CD4-positive, alpha-beta memory T cell (primary cell): ENCODE results near the gene RAB14. TPM values are rescaled to one million over a fixed set of nuclear protein-coding genes. Genes with fewer than 3 reads are reported as not detected.

Experiments used
- CTCF ChIA-PET: fragments of 350-600 bp; sonication (Branson Sonifier 250); formaldehyde crosslinking; loops from one replicate; lab custom pipeline; 2021; ENCODE audit warnings: inconsistent platforms; ENCODE audit not compliant: partially characterized antibody; lab: Charles Lee
- POLR2A ChIA-PET: fragments of 350-600 bp; sonication (Branson Sonifier 250); formaldehyde crosslinking; loops from one replicate; lab custom pipeline; 2021; ENCODE audit not compliant: partially characterized antibody; lab: Charles Lee
- DNase-seq, 5 donors: peaks; one replicate each; pipeline versions ENCODE4 v3.0.0 to v3.0.0-alpha.2; 2020 to 2022; ENCODE audit warnings: mixed read lengths in 1 of 5
- H3K27ac ChIP-seq: one replicate; pipeline ENCODE4 v1.7.0; 2013; ENCODE audit warnings: low read depth, low read length
- H3K27me3 ChIP-seq: 2 replicates; pipeline ENCODE4 v1.7.0; 2013; ENCODE audit warnings: mild to moderate bottlenecking, low read length, moderate library complexity; ENCODE audit not compliant: insufficient read depth
- H3K36me3 ChIP-seq: 2 replicates; pipeline ENCODE4 v1.7.0; 2013; ENCODE audit warnings: mild to moderate bottlenecking, low read length, moderate library complexity; ENCODE audit not compliant: insufficient read depth
- H3K4me1 ChIP-seq: 2 replicates; pipeline ENCODE4 v1.7.0; 2013; ENCODE audit warnings: mild to moderate bottlenecking, low read length, moderate library complexity; ENCODE audit not compliant: insufficient read depth
- H3K4me3 ChIP-seq, 2 donors: one replicate each; pipeline ENCODE4 v1.7.0; 2013; ENCODE audit warnings: low read length in 2 of 2, mild to moderate bottlenecking in 1 of 2
- H3K9me3 ChIP-seq, 2 donors: one replicate each; pipeline ENCODE4 v1.7.0; 2013; ENCODE audit warnings: low read length in 2 of 2, control low read depth in 1 of 2; ENCODE audit not compliant: control insufficient read depth in 1 of 2
- H3K27ac Mint-ChIP-seq, 7 donors: one replicate each; pipeline ENCODE4 v1.8.0; 2020 to 2021; ENCODE audit warnings: mixed read lengths in 7 of 7, mild to moderate bottlenecking in 6 of 7, inconsistent platforms in 3 of 7, moderate library complexity in 3 of 7
- H3K27me3 Mint-ChIP-seq, 2 donors: one replicate each; pipeline ENCODE4 v1.8.0; 2020 to 2021; ENCODE audit warnings: mixed read lengths in 2 of 2
- H3K36me3 Mint-ChIP-seq, 2 donors: one replicate each; pipeline ENCODE4 v1.8.0; 2020 to 2021; ENCODE audit warnings: mixed read lengths in 2 of 2, inconsistent platforms in 1 of 2, mild to moderate bottlenecking in 1 of 2
- H3K4me1 Mint-ChIP-seq, 4 donors: one replicate each; pipeline ENCODE4 v1.8.0; 2020 to 2021; ENCODE audit warnings: mixed read lengths in 4 of 4, mild to moderate bottlenecking in 1 of 4
- H3K4me3 Mint-ChIP-seq, 8 donors: one replicate each; pipeline ENCODE4 v1.8.0; 2020 to 2021; ENCODE audit warnings: mixed read lengths in 8 of 8, mild to moderate bottlenecking in 7 of 8, moderate library complexity in 6 of 8, inconsistent platforms in 3 of 8
- H3K9me3 Mint-ChIP-seq, 8 donors: one replicate each; pipeline ENCODE4 v1.8.0; 2020 to 2021; ENCODE audit warnings: mixed read lengths in 8 of 8, mild to moderate bottlenecking in 5 of 8, inconsistent platforms in 3 of 8, moderate library complexity in 1 of 8
- intact Hi-C: fragments of 100-400 bp; cut with micrococcal nuclease; formaldehyde crosslinking; loops from one replicate; pipeline ENCODE4 v1.15.1; 2023
- polyA plus RNA-seq, 2 donors: library from polyadenylated mRNA; unstranded; fragments of 300-500 nt; fragmentation: Illumina TruSeq; gene quantifications; one replicate each; pipeline ENCODE4 v1.2.3, GENCODE V29; 2021
- total RNA-seq, 2 experiments: library from RNA; stranded (reverse); gene quantifications; one replicate each; pipeline ENCODE4 v1.2.3, GENCODE V29; 2021

Gene RAB14
- total and polyA plus RNA-seq, 4 experiments from 2014 or later: 34.8 to 68.1 (median 59.8) TPM

DNA sequence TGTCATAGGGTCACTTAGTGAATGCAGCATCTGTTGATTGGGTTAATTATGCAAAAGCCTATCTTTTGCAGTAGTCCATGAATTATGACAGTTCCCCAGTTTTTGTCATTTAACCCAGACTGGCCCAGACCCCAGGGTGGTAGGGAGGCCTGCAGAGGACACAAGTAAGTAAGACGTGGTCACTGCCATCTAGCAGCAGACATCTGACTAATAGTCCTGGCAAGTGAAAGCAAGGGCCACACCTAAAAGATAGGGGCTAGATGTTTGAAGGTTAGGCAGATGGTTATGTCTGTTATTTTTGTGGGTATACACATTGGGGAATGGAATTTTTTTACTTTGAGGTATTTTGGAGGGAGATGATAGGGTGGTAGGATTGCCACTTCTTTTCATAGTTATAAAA lies 48.0 kb downstream of the RAB14 start:
- CTCF ChIA-PET: no interaction called here
- Histone ChIP-seq H3K27me3 (no peaks in the 10 kb centered on the region), H3K27ac (no peak overlapping the region), H3K4me1 (peaks cover 13% of the 10 kb centered on the region), H3K4me3 (no peak overlapping the region), H3K9me3 (no peaks in the 10 kb centered on the region), H3K36me3 (peaks cover 53% of the 10 kb centered on the region)
- no peak for DNase-seq
- H3K27ac Mint-ChIP-seq: peak overlapping the region in 6 of 7 donors; percentile 1 to 85 (median 40)
- intact Hi-C loops: loop anchor here (5.0 kb wide), 1 partner anchor 46 kb away; no protein-coding TSS in a partner anchor
- peaks cover 0 to 1% (median 0%) of the 10 kb centered on the region in 8 donors for H3K9me3 Mint-ChIP-seq
- peaks cover 72 to 84% of the 10 kb centered on the region in 2 donors for H3K36me3 Mint-ChIP-seq
- no peaks in the 10 kb centered on the region for H3K27me3 Mint-ChIP-seq
- POLR2A ChIA-PET: interaction anchor here (1.4 to 1.7 kb wide), 2 partner anchors 29 to 32 kb away, joined by 4 to 9 read pairs; no protein-coding TSS in a partner anchor
- H3K4me1 Mint-ChIP-seq: peaks cover 10 to 27% (median 24%) of the 10 kb centered on the region in 4 donors
- no peak overlapping the region for H3K4me3 Mint-ChIP-seq

DNA sequence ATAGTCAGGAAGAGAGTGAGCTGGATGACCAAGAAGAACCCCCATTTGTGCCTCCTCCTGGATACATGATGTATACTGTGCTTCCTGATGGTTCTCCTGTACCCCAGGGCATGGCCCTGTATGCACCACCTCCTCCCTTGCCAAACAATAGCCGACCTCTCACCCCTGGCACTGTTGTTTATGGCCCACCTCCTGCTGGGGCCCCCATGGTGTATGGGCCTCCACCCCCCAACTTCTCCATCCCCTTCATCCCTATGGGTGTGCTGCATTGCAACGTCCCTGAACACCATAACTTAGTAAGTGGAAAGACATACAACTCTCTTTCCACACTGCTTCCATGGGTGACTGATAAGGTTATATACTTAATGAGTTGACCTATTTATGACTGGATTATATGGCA lies 51.5 kb downstream of the RAB14 start:
- no peak overlapping the region for H3K27ac ChIP-seq
- Mint-ChIP-seq H3K4me1 (peaks cover 6 to 20% (median 16%) of the 10 kb centered on the region in 4 donors), H3K9me3 (peaks cover 0 to 2% (median 0%) of the 10 kb centered on the region in 8 donors), H3K27me3 (no peaks in the 10 kb centered on the region), H3K27ac (peak overlapping the region in 6 of 7 donors; percentile 7 to 93 (median 66)), H3K4me3 (no peak overlapping the region), H3K36me3 (peaks cover 75 to 86% of the 10 kb centered on the region in 2 donors)
- H3K36me3 ChIP-seq: peaks cover 54% of the 10 kb centered on the region
- H3K9me3 ChIP-seq: no peaks in the 10 kb centered on the region
- no peak for DNase-seq
- ChIA-PET CTCF (interaction anchor here (0.8 to 1.5 kb wide), 2 partner anchors 26 to 169 kb away, joined by 3 to 6 read pairs; no protein-coding TSS in a partner anchor), POLR2A (interaction anchor here (1.0 kb wide), 1 partner anchor 11 kb away, joined by 3 read pairs; no protein-coding TSS in a partner anchor)
- H3K4me3 ChIP-seq: no peak overlapping the region
- peaks cover 1% of the 10 kb centered on the region for H3K4me1 ChIP-seq
- intact Hi-C loops: loop anchor here (5.0 kb wide), 1 partner anchor 43 kb away; no protein-coding TSS in a partner anchor
- H3K27me3 ChIP-seq: no peaks in the 10 kb centered on the region

DNA sequence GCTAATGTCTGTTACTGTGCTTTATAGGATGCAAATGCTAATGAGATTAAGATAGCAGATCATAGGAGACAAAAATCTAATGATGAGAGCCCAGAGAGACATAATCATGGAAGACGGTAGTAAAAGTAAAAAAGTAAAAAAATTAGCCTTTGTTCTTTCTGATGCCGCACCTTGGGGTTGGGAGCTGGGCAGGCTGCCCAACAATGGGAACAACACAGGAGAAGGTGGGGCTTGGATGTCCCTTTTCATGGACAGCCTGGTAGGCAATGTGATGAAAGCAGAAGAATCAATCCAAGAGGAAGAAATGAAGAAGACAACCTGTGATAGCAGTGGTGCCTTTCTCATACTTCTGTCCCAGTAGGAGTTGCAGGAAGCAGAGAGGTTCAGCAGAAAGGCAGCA lies 57.2 kb downstream of the RAB14 start:
- H3K4me1 ChIP-seq: no peaks in the 10 kb centered on the region
- ChIA-PET CTCF (no interaction called here), POLR2A (no interaction called here)
- Mint-ChIP-seq H3K4me1 (peaks cover 0 to 11% (median 5%) of the 10 kb centered on the region in 4 donors), H3K9me3 (peaks cover 0 to 2% (median 0%) of the 10 kb centered on the region in 8 donors), H3K4me3 (no peak overlapping the region), H3K36me3 (peaks cover 87 to 94% of the 10 kb centered on the region in 2 donors), H3K27me3 (no peaks in the 10 kb centered on the region), H3K27ac (peak overlapping the region in 3 of 7 donors; percentile 2 to 51 (median 39))
- no peak overlapping the region for H3K4me3 ChIP-seq
- peaks cover 83% of the 10 kb centered on the region for H3K36me3 ChIP-seq
- no peaks in the 10 kb centered on the region for H3K27me3 ChIP-seq
- DNase-seq: no peak
- intact Hi-C loops: no loop called here
- H3K9me3 ChIP-seq: no peaks in the 10 kb centered on the region
- H3K27ac ChIP-seq: no peak overlapping the region

DNA sequence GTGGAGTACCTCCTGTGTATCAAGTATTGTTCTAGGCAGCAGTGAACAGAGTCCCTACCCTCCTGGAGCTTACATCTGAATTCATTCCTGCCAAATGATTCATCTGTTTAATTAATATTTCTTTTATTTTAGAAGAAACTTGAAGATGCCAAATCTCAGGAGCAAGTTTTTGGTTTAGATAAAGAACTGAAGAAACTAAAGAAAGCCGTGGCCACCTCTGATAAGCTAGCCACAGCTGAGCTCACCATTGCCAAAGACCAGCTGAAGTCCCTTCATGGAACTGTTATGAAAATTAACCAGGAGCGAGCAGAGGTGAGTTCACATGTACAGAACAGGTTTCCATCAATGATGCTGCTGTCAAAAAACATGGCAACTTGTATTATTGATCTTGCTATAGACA lies 57.9 kb downstream of the RAB14 start:
- ChIA-PET CTCF (interaction anchor here (1.5 to 2.0 kb wide), 2 partner anchors 22 to 83 kb away, joined by 3 to 4 read pairs; no protein-coding TSS in a partner anchor), POLR2A (interaction anchor here (1.0 to 2.0 kb wide), 2 partner anchors 10 to 22 kb away, joined by 5 to 6 read pairs; no protein-coding TSS in a partner anchor)
- no peaks in the 10 kb centered on the region for H3K9me3 ChIP-seq
- H3K36me3 ChIP-seq: peaks cover 87% of the 10 kb centered on the region
- H3K27me3 ChIP-seq: no peaks in the 10 kb centered on the region
- DNase-seq: no peak
- intact Hi-C loops: no loop called here
- H3K4me3 ChIP-seq: no peak overlapping the region
- H3K36me3 Mint-ChIP-seq: peaks cover 87 to 96% of the 10 kb centered on the region in 2 donors
- peaks cover 0 to 9% (median 5%) of the 10 kb centered on the region in 4 donors for H3K4me1 Mint-ChIP-seq
- peaks cover 0 to 2% (median 0%) of the 10 kb centered on the region in 8 donors for H3K9me3 Mint-ChIP-seq
- no peaks in the 10 kb centered on the region for H3K27me3 Mint-ChIP-seq
- no peaks in the 10 kb centered on the region for H3K4me1 ChIP-seq
- no peak overlapping the region for H3K27ac ChIP-seq
- H3K4me3 Mint-ChIP-seq: no peak overlapping the region
- peak overlapping the region in 4 of 7 donors; percentile 2 to 51 (median 34) for H3K27ac Mint-ChIP-seq

DNA sequence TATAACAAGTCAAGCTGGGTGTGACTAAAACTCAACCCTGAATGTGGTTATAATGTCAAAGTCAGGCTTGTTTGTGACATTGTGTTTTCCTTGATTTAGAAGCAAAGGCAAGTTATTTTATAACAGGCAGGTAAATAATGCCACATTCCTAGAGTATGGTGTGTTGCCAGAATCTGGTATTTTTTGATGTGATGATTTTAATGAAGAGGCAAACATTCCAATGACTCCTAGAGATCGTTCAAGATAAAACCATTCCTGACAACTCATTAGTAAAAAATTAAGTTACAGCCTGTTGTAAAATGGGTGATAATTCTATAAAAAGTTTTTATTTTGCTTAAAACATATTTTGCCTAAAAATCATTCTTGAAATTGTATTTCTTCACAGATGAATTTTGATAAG lies 60.0 kb downstream of the RAB14 start:
- Histone ChIP-seq H3K4me1 (peaks cover 5% of the 10 kb centered on the region), H3K27ac (no peak overlapping the region), H3K36me3 (peaks cover 83% of the 10 kb centered on the region), H3K27me3 (no peaks in the 10 kb centered on the region), H3K9me3 (no peaks in the 10 kb centered on the region), H3K4me3 (no peak overlapping the region)
- ChIA-PET CTCF (interaction anchor here (2.0 kb wide), 1 partner anchor 20 kb away, joined by 4 read pairs; no protein-coding TSS in a partner anchor), POLR2A (interaction anchor here (2.0 kb wide), 1 partner anchor 8 kb away, joined by 6 read pairs; no protein-coding TSS in a partner anchor)
- Mint-ChIP-seq H3K4me1 (peaks cover 9 to 15% (median 11%) of the 10 kb centered on the region in 4 donors), H3K36me3 (peaks cover 82 to 92% of the 10 kb centered on the region in 2 donors), H3K27me3 (no peaks in the 10 kb centered on the region), H3K9me3 (peaks cover 0 to 2% (median 0%) of the 10 kb centered on the region in 8 donors), H3K4me3 (no peak overlapping the region), H3K27ac (peak overlapping the region in 3 of 7 donors; percentile 2 to 55 (median 24))
- DNase-seq: no peak
- intact Hi-C loops: no loop called here

DNA sequence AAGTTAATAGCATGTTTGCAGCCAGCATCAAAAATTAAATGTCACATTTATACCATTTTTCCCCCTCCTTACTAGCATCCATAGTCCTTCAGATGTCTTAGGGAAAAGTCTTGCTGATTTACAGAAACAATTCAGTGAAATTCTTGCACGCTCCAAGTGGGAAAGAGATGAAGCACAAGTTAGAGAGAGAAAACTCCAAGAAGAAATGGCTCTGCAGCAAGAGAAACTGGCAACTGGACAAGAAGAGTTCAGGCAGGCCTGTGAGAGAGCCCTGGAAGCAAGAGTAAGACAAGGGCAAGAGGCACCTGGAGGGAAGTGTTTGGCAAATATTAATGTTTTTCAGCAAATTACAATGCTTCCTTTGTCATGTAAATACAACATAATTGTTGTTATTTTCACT lies 60.4 kb downstream of the RAB14 start:
- Histone ChIP-seq H3K4me1 (peaks cover 7% of the 10 kb centered on the region), H3K9me3 (no peaks in the 10 kb centered on the region), H3K27me3 (no peaks in the 10 kb centered on the region), H3K4me3 (no peak overlapping the region), H3K27ac (no peak overlapping the region), H3K36me3 (peaks cover 83% of the 10 kb centered on the region)
- DNase-seq: no peak
- ChIA-PET POLR2A (no interaction called here), CTCF (no interaction called here)
- peaks cover 81 to 91% of the 10 kb centered on the region in 2 donors for H3K36me3 Mint-ChIP-seq
- intact Hi-C loops: no loop called here
- H3K4me3 Mint-ChIP-seq: no peak overlapping the region
- H3K9me3 Mint-ChIP-seq: peaks cover 0 to 2% (median 0%) of the 10 kb centered on the region in 8 donors
- H3K27ac Mint-ChIP-seq: peak overlapping the region in 5 of 7 donors; percentile 2 to 68 (median 24)
- H3K27me3 Mint-ChIP-seq: no peaks in the 10 kb centered on the region
- peaks cover 10 to 17% (median 13%) of the 10 kb centered on the region in 4 donors for H3K4me1 Mint-ChIP-seq

DNA sequence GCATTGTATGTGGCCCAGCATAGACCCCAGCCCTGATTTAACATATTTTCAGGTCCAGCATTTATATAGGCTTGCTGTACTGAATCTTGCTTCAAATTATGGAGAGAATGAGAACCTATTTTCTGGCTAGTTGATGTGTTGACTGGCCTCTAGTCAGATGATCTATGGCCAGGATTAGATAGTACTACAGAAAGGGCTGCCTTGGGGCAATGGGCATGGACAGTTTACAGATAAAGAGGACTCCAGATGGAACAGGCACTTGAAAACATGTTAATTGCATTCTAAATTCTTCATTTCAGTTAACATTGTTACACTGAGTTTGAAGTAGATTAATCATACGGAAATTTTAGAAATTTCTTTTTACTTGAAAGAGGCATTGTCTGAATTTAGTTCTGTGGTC lies 61.5 kb downstream of the RAB14 start:
- no peaks in the 10 kb centered on the region for H3K9me3 Mint-ChIP-seq
- DNase-seq: no peak
- H3K4me3 ChIP-seq: no peak overlapping the region
- H3K27me3 Mint-ChIP-seq: no peaks in the 10 kb centered on the region
- peaks cover 85% of the 10 kb centered on the region for H3K36me3 ChIP-seq
- CTCF ChIA-PET: no interaction called here
- POLR2A ChIA-PET: interaction anchor here (3.0 kb wide), 1 partner anchor 19 kb away, joined by 12 read pairs; no protein-coding TSS in a partner anchor
- no peak overlapping the region for H3K27ac ChIP-seq
- intact Hi-C loops: no loop called here
- H3K4me1 Mint-ChIP-seq: peaks cover 11 to 22% (median 16%) of the 10 kb centered on the region in 4 donors
- no peaks in the 10 kb centered on the region for H3K27me3 ChIP-seq
- peaks cover 9% of the 10 kb centered on the region for H3K4me1 ChIP-seq
- H3K36me3 Mint-ChIP-seq: peaks cover 76 to 90% of the 10 kb centered on the region in 2 donors
- H3K27ac Mint-ChIP-seq: peak overlapping the region in 3 of 7 donors; percentile 18 to 65 (median 36)
- H3K9me3 ChIP-seq: no peaks in the 10 kb centered on the region
- no peak overlapping the region for H3K4me3 Mint-ChIP-seq
